ENCODE results near the gene GLIPR1L2.
A peak's percentile ranks its signal among the peaks of the same experiment; 100 is the strongest.
"Not testable (repeated sequence)": the region's sequence is repeated elsewhere in the genome, so short reads cannot be mapped to it uniquely, and the experiment has no call there.

The GLIPR1L2 gene

DNA sequence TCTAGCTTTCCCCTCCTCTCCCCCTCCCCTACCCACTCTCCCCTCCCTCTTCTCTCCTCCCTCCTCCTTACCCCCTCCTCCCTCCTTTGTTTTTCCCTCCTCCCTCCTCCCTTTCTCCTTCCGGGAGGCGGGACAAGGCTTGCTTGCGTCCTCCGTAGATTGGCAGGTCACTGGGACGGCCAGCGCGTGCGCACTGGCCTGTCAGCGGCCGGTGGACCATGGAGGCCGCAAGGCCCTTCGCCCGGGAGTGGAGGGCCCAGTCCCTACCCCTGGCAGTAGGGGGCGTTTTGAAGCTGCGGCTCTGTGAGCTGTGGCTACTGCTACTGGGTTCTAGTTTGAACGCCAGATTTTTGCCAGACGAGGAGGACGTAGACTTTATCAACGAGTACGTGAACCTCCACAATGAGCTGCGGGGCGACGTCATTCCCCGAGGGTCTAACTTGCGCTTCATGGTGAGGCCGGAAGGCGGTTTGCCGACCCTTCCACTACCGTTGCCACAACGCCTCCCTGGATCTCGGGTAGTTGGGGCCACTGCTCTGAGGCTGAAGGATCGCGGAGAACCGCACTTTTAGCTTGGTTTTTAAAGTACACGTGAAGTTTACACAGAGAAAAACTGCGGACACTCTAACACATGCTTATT lies at the start of gene GLIPR1L2:
GLIPR1L2 (plus strand) TSS at position 191 of the 640 bp plus-strand sequence; CDS start at position 219, 28 bp downstream.
- peak; percentile 89 to 100 (median 100) for DNase-seq

DNA sequence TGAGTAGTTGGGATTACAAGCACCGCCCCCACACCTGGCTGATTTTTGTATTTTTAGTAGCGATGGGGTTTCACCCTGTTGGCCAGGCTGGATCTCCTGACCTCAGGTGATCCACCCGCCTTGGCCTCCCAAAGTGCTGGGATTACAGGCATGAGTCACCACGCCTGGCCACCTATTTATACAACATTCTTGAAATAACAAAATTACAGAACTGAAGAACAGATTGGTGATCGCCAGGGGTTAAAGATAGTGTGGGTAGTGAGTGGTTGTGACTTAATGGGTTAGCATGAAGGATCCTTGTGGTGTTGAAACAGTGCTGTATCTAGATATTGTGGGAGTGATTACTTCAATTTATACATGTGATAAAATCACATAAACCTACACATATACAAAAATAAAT lies 49.0 kb upstream of the GLIPR1L2 start:
- DNase-seq = no peak

DNA sequence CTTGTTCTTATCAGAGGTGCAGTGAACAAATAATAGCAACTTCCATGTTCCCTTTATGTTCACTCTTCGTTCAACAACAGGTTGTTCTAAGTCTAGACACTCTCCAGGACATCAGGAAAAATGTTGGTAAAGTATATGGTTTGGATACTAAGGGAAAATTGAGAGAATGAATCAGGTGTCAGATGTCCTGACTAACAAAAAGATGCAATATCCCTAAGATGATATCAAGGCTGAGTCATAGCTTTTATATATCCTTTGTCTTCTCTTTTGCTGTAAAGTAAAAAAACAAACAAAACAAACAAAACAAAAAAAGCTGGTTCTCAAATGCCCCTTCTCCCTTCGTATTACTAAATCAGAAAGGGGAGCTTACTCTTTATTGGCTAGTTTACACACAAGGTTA lies 45.4 kb upstream of the GLIPR1L2 start:
- no peak for DNase-seq

DNA sequence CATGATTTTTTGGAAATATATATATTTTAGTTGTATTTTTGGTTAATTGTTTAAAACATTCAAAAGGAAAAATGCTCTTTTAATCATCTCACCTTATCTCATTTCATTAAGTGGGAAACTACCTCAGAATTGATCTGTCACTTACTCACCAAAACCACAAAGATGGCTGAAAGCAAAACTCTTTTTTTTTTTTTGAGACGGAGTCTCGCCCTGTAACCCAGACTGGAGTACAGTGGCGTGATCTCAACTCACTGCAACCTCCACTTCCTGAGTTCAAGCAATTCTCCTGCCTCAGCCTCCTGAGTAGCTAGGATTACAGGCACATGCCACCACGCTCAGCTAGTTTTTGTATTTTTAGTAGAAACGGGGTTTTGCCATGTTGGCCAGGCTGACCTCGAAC lies 44.7 kb upstream of the GLIPR1L2 start:
- not testable (repeated sequence) for DNase-seq

DNA sequence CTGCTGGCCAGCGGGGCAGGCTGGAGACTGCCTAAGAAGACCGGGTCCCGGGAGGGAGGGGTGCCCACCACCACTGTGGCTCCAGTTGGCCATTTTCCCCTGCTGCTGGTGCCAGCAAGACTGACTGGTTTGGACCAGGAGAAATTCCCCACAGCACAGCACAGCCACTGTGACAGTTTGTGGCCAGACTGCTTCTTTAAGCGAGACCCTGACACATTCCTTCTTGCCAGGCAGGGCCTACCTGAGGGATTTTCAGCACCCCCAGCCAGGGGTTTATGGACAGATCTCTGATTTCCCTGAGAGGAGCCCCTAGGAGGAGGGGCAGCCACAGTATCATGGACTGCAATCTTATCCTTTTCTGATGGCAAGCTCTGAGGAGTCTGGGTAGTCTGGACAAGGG lies 40.9 kb upstream of the GLIPR1L2 start:
- no peak for DNase-seq

DNA sequence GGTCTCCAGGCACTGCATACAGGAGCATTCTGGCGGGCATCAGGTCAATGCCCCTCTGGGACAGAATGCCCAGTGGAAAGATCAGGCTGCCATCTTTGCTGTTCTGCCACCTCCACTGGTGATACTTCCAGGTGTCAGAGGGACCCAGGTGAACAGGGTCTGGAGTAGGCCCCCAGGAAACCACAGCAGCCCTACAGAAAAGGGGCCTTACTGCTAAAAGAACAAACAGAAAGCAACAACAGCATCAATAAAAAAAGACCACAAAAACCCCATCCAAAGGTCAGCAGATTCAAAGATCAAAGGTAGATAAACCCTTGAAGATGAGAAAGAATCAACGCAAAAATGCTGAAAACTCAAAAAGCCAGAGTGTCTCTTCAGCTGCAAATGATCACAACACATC lies 40.5 kb upstream of the GLIPR1L2 start:
- DNase-seq = no peak

DNA sequence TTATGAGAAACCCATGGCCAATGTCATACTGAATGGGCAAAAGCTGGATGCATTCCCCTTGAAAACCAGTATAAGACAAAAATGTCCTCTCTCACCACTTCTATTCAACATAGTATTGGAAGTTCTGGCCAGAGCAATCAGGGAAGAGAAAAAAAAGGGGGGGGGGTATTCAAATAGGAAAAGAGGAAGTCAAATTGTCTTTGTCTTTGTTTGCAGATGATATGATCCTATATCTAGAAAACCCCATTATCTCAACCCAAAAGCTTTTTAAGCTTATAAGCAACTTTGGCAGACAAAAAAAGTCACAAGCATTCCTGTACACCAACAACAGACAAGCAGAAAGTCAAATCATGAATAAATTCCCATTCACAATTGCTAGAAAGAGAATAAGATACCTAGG lies 36.9 kb upstream of the GLIPR1L2 start:
- DNase-seq = no peak

DNA sequence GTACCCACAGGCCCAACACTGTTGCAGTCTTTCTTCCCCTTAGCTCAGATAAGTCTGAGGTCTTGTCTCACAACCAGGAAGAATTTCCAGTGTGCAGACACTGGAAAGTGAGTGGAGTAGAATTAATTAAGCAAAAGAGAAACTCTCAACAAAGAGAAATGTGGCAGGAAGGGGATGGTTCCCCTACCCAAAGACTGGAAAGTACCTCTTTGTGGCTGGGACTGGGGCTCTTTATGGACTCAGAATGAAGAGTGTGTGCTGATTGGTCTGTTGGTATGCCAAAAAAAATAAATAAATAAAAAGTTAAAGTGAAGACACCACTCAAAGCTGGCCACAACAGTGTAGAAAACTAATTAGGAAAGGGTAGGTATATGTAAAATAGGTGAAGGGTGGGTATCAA lies 30.0 kb upstream of the GLIPR1L2 start:
- no peak for DNase-seq

DNA sequence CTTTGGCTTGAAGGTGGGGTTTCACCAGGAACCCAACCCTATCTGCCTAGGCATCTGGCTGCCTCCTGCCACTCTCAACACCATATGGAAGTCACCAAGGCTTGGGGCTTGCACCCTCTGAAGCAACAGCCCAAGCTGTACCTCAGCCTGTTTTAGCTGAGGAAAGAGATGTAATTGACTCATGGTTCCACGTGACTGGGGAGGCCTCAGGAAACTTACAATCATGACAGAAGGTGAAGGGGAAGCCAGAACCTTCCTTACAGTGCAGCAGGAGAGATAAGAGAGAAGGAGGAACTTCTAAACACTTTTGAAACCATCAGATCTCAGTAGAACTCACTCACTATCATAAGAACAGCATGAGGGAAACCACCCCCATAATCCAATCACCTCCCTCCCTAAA lies 29.5 kb upstream of the GLIPR1L2 start:
- no peak for DNase-seq

DNA sequence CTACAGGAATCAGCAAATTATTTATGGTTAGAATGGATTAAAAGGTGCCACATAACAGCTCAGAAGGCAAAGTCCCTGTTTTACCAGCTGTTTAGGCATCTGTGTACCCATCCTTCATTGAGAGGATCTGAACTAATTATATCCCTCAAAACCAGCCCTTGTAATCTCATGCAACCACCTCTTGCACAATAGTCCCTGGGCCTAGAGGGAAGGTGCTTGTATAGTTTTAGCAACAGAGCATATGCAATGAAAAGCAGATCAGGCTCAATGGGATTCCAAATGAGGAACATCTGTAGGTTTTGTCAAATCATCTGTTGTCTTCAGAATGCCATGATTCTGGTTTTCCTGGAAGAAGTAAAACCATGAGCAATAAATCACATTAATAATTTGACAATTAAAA lies 26.0 kb upstream of the GLIPR1L2 start:
- DNase-seq = peak in 2 of 3 experiments; percentile 23 to 59

DNA sequence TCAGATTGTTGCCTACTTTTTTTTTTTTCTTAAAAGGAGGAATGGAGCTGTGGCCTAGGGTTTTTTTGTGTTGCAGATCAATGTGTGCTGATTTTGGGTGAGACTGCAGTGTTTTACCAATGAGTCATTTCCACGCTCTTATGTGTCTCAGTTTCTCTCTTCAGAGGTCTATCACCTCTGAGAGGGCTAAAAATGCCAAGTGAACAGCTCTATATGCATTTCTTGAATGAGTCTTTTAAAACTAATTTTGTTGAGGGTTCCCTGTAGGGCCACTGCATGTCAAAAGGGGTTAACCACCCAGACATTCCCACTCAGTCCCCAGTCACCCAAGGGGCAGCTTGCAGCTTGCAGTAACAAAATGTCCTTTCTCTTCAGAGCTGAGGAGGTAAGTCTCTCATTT lies 24.3 kb upstream of the GLIPR1L2 start:
- DNase-seq = no peak

DNA sequence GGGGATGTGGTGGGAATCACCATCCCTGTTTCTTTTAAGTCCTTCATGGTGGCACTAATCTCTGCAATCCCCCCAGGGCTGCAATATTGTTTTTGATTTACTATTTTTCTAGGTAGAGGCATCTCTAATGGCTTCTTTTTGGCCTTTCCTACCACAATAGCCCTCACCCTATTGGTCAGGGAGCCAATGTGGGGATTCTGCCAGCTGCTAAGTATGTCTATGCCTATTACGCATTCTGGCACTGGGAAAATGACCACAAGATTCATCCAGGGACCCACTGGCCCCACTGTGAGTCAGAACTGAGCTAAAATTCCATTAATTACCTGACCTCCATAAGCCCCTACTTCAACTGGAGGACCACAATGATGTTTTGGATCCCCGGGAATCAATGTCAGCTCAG lies 15.9 kb upstream of the GLIPR1L2 start:
- no peak for DNase-seq

DNA sequence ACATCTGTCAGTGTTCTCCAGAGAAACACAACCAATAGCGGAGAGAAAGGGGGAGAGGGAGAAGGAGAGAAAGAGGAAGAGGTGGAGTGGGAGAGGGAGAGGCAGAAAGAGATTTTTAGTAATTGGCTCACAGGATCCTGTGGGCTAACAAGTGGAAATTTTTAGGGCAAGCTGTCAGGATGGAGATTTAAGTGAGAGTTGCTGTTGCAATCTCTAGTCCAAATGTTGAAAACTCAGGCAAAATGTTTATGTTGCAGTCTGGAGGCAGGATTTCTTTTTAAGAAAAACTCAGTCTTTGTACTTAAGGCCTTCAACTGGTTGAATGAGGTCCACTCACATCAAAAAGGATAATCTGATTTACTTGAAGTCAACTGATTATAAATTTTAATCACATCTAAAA lies 12.5 kb upstream of the GLIPR1L2 start:
- DNase-seq = no peak

DNA sequence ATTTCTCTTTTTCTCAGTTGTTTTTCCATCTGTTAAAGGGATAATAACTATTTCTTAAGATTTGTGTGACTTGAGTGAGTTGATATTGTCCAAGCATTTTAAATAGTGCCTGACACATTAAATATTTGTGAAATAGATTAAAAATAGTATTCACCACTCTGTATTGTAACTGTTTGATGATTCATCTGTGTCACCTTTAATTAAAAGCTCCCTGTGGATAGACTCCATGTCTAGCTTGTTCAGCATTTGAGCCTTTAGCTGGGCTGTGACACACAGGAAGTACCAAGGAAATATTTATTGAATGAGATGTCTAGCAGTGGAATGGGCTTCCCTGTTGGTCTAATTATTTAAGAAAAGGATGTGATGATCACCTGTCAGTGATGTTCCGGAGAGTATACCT lies 1.8 kb upstream of the GLIPR1L2 start:
- peak in 2 of 3 experiments; percentile 63 to 91 for DNase-seq

DNA sequence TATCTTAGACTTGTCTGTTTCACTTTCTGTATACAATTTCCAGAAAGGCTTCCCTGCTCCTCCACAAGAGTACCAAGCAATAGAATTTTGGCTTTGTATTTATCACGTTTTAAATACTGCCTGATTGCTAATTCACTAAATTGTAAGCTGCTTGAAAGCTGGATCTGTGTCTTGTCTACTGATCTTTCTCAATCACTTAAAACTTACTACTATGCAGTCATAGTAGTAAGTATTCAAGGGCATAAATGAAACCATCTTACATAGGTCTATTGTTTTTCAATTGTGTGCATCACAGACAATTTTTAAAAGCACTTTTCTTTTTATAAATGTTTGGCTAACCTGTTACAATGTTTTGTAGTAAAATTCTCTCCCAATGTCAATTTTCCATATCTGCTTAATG lies 1.2 kb upstream of the GLIPR1L2 start:
- peak in 2 of 3 experiments; percentile 32 to 74 for DNase-seq

DNA sequence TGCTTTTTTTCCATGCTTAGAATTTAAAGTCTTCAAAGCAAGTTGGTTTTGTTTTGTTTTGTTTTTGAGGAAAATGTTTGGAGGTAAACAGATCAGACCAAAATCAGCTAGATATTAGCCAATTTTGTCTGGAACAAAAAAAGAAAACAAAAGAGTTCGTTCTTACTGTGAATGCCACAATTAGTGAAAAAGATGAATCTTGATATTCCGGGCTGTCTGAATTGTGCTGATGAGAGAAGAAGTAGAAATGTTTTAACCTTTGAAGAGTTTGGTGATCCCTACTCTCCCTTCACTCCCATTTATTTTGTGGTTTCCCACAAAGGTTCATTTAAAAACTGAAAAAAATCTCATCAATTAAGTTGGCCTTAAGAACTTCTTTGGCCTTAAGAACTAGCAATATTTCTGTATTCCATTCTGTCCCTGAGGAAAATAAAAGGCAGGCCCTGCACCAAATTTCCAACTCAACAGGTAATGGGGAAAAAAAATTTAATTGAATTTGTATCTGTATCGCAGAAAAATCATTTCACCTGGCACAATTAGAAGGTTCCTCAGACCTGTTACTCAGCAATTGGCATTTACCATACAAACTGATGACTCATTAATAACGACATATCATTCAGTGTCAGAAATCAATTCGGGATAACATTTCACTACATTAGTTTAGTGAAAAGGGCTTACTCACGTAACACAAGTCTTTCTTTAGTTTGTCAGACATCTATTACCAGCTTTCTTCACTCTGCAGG lies 562 bp upstream of the GLIPR1L2 start:
- no peak for DNase-seq

DNA sequence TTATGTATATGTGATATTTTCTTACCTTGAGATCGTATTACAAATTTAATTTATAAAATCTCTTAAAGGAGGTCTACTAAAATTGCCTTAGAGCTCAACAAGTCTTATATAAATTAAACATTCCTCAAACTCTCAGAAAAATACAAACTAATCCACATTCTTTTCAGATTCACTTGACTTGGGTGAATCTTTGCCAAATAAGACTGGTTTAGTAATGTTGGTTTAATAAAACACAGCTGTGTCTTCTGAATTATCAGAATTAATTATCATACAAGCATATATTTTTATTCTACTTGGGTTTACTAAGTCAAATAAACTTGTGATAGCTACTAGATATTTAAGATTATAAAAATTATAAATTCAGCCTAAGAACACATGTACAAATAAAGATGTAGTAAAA lies 13.3 kb downstream of the GLIPR1L2 start:
- no peak for DNase-seq

DNA sequence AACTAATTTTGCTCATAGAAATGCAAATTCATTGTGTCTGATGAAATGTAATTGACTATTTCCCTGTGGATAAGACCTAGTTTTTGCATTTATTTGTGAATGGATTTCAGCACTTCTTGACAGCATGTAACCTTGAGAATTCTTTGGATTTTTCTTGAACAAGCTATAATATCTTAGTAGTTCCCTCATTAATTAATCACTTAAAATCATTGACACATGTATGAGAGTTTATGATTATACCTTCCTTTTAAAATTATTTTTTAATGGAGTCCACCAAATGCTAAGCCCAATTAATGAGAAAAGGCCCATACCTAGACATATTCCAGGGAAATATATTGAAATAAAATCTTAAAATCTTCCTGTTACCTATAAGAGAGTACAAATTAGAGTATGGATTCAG lies 16.8 kb downstream of the GLIPR1L2 start:
- DNase-seq = no peak

DNA sequence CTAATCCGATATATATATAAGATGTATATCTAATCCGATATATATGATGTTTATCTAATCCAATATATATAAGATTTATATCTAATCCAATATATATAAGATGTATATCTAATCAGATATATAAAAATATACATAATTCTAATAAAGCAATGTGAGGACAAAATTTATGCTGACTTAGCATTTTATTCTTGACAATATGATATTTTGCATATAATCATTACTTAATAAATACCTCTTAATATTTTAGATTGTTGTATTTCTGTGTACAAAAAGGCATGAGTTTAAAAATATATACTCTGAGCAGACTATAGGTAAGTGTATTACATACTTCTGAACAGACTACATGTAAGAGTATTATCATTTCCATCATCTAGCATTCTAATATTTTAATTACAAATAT lies 18.9 kb downstream of the GLIPR1L2 start:
- no peak for DNase-seq

DNA sequence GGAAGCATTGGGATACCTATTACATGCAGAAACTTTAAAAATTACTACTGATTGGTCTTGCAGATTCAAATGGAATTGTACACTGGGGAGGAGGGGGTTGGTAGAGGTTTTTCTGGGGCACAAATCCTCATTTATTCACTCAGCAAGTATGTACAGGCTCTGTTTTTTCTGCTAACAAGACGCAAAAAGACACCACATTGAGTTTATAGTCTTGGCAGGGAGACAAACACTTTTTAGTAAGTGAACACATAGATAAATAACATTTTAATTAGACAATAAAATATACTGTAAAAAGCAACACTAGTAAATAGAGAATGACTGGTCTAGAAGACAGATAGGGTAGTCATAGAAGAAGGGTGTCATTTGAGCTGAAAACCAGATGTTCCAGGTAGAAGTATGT lies 23.8 kb downstream of the GLIPR1L2 start:
- DNase-seq = no peak

DNA sequence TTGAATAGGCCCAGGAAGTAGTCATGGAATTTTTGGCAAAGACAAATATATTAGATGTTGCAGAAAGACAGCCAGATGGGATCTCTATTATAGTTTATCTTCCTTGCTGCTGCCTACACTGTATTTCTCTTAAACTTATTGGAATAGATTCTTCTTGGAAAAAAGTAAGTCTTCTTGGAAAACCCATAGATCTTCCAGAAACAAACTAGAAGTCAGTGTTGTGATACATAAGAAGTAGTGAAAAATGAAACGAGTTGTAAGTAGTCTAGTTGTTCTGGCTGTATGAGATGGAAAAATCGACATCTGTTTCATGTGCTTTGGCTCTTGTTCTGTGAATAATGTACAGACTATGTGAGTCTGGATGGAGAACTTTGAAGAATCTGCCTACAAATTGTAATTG lies 29.0 kb downstream of the GLIPR1L2 start:
- no peak for DNase-seq

DNA sequence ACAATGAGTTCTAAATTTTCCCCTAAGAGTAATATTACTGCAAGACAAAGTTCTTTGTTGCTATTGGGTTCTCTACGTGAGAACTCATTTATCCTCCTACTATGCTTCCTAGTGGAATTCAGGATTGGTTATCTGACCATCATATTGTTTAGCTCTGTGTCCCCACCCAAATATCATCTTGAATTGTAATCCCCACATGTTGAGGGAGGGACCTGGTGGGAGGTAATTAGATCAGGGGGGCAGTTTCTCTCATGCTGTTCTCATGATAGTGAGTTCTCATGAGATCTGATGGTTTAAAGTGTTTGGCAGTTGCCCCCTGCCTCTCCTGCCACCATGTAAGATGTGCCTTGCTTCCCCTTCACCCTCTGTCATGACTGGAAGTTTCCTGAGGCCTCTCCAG lies 36.6 kb downstream of the GLIPR1L2 start:
- DNase-seq = no peak

DNA sequence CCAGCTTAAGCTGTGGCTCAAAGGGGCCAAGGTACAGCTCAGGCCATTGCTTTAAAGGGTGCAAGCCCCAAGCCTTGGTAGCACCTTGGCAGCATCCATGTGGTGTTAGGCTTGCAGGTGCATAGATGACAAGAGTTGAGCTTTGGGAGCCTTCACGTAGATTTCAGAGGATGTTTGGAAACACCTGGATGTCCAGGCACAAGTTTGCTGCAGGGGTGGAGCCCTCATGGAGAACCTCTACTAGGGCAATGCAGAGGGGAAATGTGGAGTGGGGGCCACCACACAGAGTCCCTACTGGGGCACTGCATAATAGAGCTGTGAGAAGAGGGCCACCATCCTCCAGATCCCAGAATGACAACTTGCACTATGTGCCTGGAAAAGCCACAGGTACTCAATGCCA lies 37.9 kb downstream of the GLIPR1L2 start:
- no peak for DNase-seq

DNA sequence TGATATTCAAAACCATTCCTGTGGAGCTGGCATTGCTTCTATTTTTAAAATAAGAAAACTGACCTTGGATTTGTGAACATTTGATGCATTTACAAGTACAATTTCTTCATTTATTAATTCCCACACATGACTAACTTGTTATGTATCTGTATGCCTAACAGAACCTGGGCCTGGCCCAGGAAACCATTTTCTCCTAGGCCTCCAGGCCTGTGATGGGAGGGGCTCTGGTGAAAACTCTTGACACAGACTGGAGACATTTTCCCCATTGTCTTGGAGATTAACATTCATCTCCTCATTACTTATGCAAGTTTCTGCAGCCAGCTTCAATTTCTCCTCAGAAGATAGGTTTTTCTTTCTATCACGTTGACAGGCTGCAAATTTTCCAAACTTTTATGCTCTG lies 42.0 kb downstream of the GLIPR1L2 start:
- DNase-seq = no peak

DNA sequence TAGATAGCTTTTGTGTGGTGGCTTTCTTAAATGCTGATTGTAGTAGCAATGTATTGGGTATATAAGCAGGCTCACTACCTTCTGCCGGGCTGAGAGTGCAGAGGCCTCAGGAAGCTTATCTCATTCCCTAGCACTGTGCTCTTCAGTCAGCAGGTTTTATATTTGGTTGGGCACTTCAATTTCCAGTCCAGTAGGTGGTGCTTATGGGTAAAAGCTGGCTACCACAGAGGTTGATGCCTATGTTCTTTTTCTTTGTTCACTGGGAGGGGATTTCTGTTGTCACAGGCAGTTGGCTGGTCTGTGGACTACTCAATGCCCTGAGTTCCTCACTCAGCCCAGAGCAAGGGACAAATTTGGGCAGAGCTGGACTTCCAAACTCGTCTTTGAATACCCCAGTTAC lies 46.7 kb downstream of the GLIPR1L2 start:
- DNase-seq = no peak
